MM.1S (cell line): ENCODE measurements around the gene CCDC180.

Experiments used
- CTCF ChIP-seq: fragments of 300-600 bp; sonication (generic); IDR thresholded peaks from 2 replicates; pipeline ENCODE4 v1.5.1; 2016; ENCODE audit warnings: antibody characterized with exemption, low read length, mixed read lengths
- EZH2 ChIP-seq: fragments of 300-600 bp; sonication (generic); optimal IDR thresholded peaks from 2 replicates; pipeline ENCODE3; 2017; ENCODE audit warnings: low read depth, mild to moderate bottlenecking, antibody characterized with exemption, low read length, mixed read lengths

DNA sequence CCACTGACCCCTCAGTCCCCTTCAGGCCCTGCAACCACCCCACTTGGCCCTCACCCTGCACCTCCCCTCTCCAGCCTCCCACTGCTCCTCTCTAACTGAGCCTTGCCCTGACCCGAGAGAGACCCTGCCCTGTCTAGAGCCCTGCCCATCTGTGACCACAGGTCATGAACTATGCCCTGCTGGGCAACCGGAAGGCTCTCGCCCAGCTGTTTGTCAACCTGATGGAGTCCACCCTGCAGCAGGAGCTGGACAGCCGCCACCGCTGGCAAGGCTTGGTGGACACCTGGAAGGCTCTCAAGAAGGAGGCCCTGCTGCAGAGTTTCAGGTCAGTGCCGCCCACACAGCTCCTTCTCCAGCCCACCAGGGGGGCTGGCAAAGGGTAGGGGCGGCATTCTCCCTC, 9.4 kb downstream of the CCDC180 start:
- TF ChIP-seq CTCF (no peak), EZH2 (no peak)
